GM19468 (cell line): ENCODE measurements around the gene SDF2L1.
"Not testable (repeated sequence)": the region's sequence is repeated elsewhere in the genome, so short reads cannot be mapped to it uniquely, and the experiment has no call there.

Experiments
- ATAC-seq: cut with Tn5 transposase; IDR thresholded peaks from one replicate; pipeline ENCODE4 v1.9.1; 2021; ENCODE audit warnings: mild to moderate bottlenecking, moderate library complexity, moderate number of reproducible peaks; ENCODE audit not compliant: unreplicated experiment; ENCODE audit errors: extremely low read depth

The SDF2L1 gene

GRCh38 chr22:21684492-21685163, 42.5 kb downstream of the SDF2L1 start:
- ATAC-seq: no peak

- ATAC-seq: no peak
Measured at GRCh38 chr22:21685164-21685513, 43.0 kb downstream of the SDF2L1 start.

GRCh38 chr22:21686193-21686608, 44.1 kb downstream of the SDF2L1 start:
- no peak for ATAC-seq

- ATAC-seq: no peak
Measured at GRCh38 chr22:21686634-21687393, 44.7 kb downstream of the SDF2L1 start.

- ATAC-seq: no peak
Measured at GRCh38 chr22:21687685-21688259, 45.7 kb downstream of the SDF2L1 start.

GRCh38 chr22:21688341-21688705, 46.2 kb downstream of the SDF2L1 start:
- ATAC-seq: no peak

GRCh38 chr22:21688706-21689381, 46.7 kb downstream of the SDF2L1 start:
- no peak for ATAC-seq

- ATAC-seq: no peak
Measured at GRCh38 chr22:21690401-21690801, 48.3 kb downstream of the SDF2L1 start.

- ATAC-seq: no peak
Measured at GRCh38 chr22:21691816-21692215, 49.7 kb downstream of the SDF2L1 start.

GRCh38 chr22:21692856-21693255, 50.8 kb downstream of the SDF2L1 start:
- ATAC-seq: not testable (repeated sequence)

- ATAC-seq: no peak
Measured at GRCh38 chr22:21693333-21693998, 51.4 kb downstream of the SDF2L1 start.
